Trophoblast cell (in vitro differentiated cells and primary cell): ENCODE measurements around the gene ZSWIM1.

Experiments used
- DNase-seq, 2 donors: peaks; one replicate each; pipeline ENCODE4 v3.0.0-alpha.2; 2016
- H2AFZ ChIP-seq: 2 replicates; pipeline ENCODE4 v1.6.1; 2013; ENCODE audit warnings: low read length, moderate library complexity, mild to moderate bottlenecking; ENCODE audit not compliant: insufficient read depth, poor library complexity
- H2AK5ac ChIP-seq: 2 replicates; pipeline ENCODE4 v1.6.1; 2013; ENCODE audit warnings: mild to moderate bottlenecking, low read length
- H2BK120ac ChIP-seq: 2 replicates; pipeline ENCODE4 v1.6.1; 2013; ENCODE audit warnings: low read length, mild to moderate bottlenecking, moderate library complexity; ENCODE audit not compliant: insufficient read depth, poor library complexity
- H2BK12ac ChIP-seq: 2 replicates; pipeline ENCODE4 v1.6.1; 2013; ENCODE audit warnings: mild to moderate bottlenecking, low read length, moderate library complexity
- H2BK5ac ChIP-seq: 2 replicates; pipeline ENCODE4 v1.6.1; 2013; ENCODE audit warnings: low read length, low read depth, moderate library complexity, mild to moderate bottlenecking; ENCODE audit not compliant: poor library complexity
- H3K14ac ChIP-seq: 2 replicates; pipeline ENCODE4 v1.6.1; 2013; ENCODE audit warnings: mild to moderate bottlenecking, low read length
- H3K18ac ChIP-seq: 2 replicates; pipeline ENCODE4 v1.6.1; 2013; ENCODE audit warnings: mild to moderate bottlenecking, low read length
- H3K23ac ChIP-seq: 2 replicates; pipeline ENCODE4 v1.6.1; 2013; ENCODE audit warnings: low read length
- H3K27ac ChIP-seq: 2 replicates; pipeline ENCODE4 v1.5.1; 2013; ENCODE audit warnings: low read depth, mild to moderate bottlenecking, inconsistent platforms, low read length, moderate library complexity
- H3K27me3 ChIP-seq: 2 replicates; pipeline ENCODE4 v1.6.1; 2013; ENCODE audit warnings: inconsistent platforms, mild to moderate bottlenecking, low read length, moderate library complexity; ENCODE audit not compliant: insufficient read depth
- H3K36me3 ChIP-seq, 2 experiments: 1 replicate in 1 of 2; 2 replicates in 1 of 2; pipeline ENCODE4 v1.6.1; 2013; ENCODE audit warnings: low read length in 2 of 2, mild to moderate bottlenecking in 2 of 2, moderate library complexity in 1 of 2; ENCODE audit not compliant: insufficient read depth in 2 of 2, control insufficient read depth in 1 of 2
- H3K4ac ChIP-seq: 2 replicates; pipeline ENCODE4 v1.6.1; 2013; ENCODE audit warnings: low read depth, mild to moderate bottlenecking, low read length, moderate library complexity
- H3K4me1 ChIP-seq, 2 experiments: 1 replicate in 1 of 2; 2 replicates in 1 of 2; pipeline ENCODE4 v1.6.1; 2013; ENCODE audit warnings: low read length in 2 of 2, mild to moderate bottlenecking in 2 of 2, moderate library complexity in 1 of 2; ENCODE audit not compliant: insufficient read depth in 2 of 2, control insufficient read depth in 1 of 2
- H3K4me2 ChIP-seq: 2 replicates; pipeline ENCODE4 v1.6.1; 2013; ENCODE audit warnings: inconsistent platforms, mild to moderate bottlenecking, low read length, moderate library complexity
- H3K4me3 ChIP-seq: 2 replicates; pipeline ENCODE4 v1.5.1; 2013; ENCODE audit warnings: mild to moderate bottlenecking, low read depth, low read length, inconsistent platforms
- H3K79me1 ChIP-seq: one replicate; pipeline ENCODE4 v1.6.1; 2013; ENCODE audit warnings: low read length
- H3K79me2 ChIP-seq: 2 replicates; pipeline ENCODE4 v1.6.1; 2013; ENCODE audit warnings: low read length, mild to moderate bottlenecking; ENCODE audit not compliant: control insufficient read depth, insufficient read depth, poor library complexity
- H3K9ac ChIP-seq: 2 replicates; pipeline ENCODE4 v1.6.1; 2013; ENCODE audit warnings: mild to moderate bottlenecking, low read length
- H3K9me3 ChIP-seq: 2 replicates; pipeline ENCODE4 v1.6.1; 2013; ENCODE audit warnings: low read depth, mild to moderate bottlenecking, control low read depth, inconsistent platforms, low read length; ENCODE audit not compliant: insufficient read depth
- H4K12ac ChIP-seq: 2 replicates; pipeline ENCODE4 v1.6.1; 2013; ENCODE audit warnings: low read depth, mild to moderate bottlenecking, low read length, moderate library complexity
- H4K8ac ChIP-seq: 2 replicates; pipeline ENCODE4 v1.6.1; 2013; ENCODE audit warnings: low read depth, mild to moderate bottlenecking, low read length, moderate library complexity
- H4K91ac ChIP-seq: one replicate; pipeline ENCODE4 v1.6.1; 2013; ENCODE audit warnings: low read depth, mild to moderate bottlenecking, low read length, moderate library complexity
- WGBS: extraction: QIAGEN DNeasy Blood & Tissue Kit; methylation state at CpG from one replicate; pipeline ENCODE4 v1.1.7; 2013; ENCODE audit warnings: missing lambda C conversion rate; ENCODE audit not compliant: insufficient read length, insufficient coverage; ENCODE audit errors: extremely low coverage; 5-methylcytosine and 5-hydroxymethylcytosine counted together

ZSWIM1 gene

GRCh38 chr20:45892828-45893500, 11.9 kb downstream of the ZSWIM1 start:
- Histone ChIP-seq H3K79me2 (peaks cover 4% of the 10 kb centered on the region), H3K4me3 (no peak overlapping the region), H3K18ac (no peak overlapping the region), H3K4ac (no peak overlapping the region), H4K12ac (no peak overlapping the region), H3K27me3 (no peaks in the 10 kb centered on the region), H4K91ac (no peak overlapping the region), H3K79me1 (peaks cover 9% of the 10 kb centered on the region), H2AK5ac (no peak overlapping the region), H2BK120ac (no peak overlapping the region), H2BK5ac (no peak overlapping the region), H3K14ac (no peak overlapping the region), H3K4me2 (no peak overlapping the region), H3K23ac (no peak overlapping the region), H2AFZ (no peak overlapping the region), H3K27ac (no peak overlapping the region), H3K36me3 (peaks cover 17 to 31% of the 10 kb centered on the region in 2 experiments), H3K9me3 (no peaks in the 10 kb centered on the region), H2BK12ac (no peak overlapping the region), H4K8ac (no peak overlapping the region), H3K4me1 (peaks cover 9 to 15% of the 10 kb centered on the region in 2 experiments), H3K9ac (no peak overlapping the region)
- DNase-seq = no peak
- no CpG with 5 or more reads among the region's 4 CpGs for WGBS

GRCh38 chr20:45893831-45894230, 12.8 kb downstream of the ZSWIM1 start:
- H4K8ac ChIP-seq = no peak overlapping the region
- H3K18ac ChIP-seq = no peak overlapping the region
- H3K4me1 ChIP-seq = peaks cover 9 to 15% of the 10 kb centered on the region in 2 experiments
- H3K79me1 ChIP-seq = peaks cover 9% of the 10 kb centered on the region
- no peak overlapping the region for H3K23ac ChIP-seq
- H3K4ac ChIP-seq = no peak overlapping the region
- H2BK5ac ChIP-seq = no peak overlapping the region
- no peak overlapping the region for H3K14ac ChIP-seq
- H3K9ac ChIP-seq = no peak overlapping the region
- no peak overlapping the region for H3K27ac ChIP-seq
- H3K4me2 ChIP-seq = no peak overlapping the region
- H4K91ac ChIP-seq = no peak overlapping the region
- no peak overlapping the region for H2AFZ ChIP-seq
- H3K79me2 ChIP-seq = peaks cover 4% of the 10 kb centered on the region
- no peak overlapping the region for H3K4me3 ChIP-seq
- peaks cover 24 to 40% of the 10 kb centered on the region in 2 experiments for H3K36me3 ChIP-seq
- WGBS = no CpG with 5 or more reads among the region's 4 CpGs
- DNase-seq = no peak
- no peak overlapping the region for H4K12ac ChIP-seq
- no peaks in the 10 kb centered on the region for H3K27me3 ChIP-seq
- H2BK12ac ChIP-seq = no peak overlapping the region
- no peak overlapping the region for H2BK120ac ChIP-seq
- no peaks in the 10 kb centered on the region for H3K9me3 ChIP-seq
- no peak overlapping the region for H2AK5ac ChIP-seq

- H2BK120ac ChIP-seq = no peak overlapping the region
- H3K4ac ChIP-seq = no peak overlapping the region
Measured at GRCh38 chr20:45894797-45895196, 13.8 kb downstream of the ZSWIM1 start.

GRCh38 chr20:45896641-45897161, 15.7 kb downstream of the ZSWIM1 start:
- Histone ChIP-seq H4K8ac (no peak overlapping the region), H3K4me3 (no peak overlapping the region), H2AK5ac (no peak overlapping the region), H3K4me2 (no peak overlapping the region), H2BK12ac (no peak overlapping the region), H3K27ac (no peak overlapping the region), H3K4me1 (peaks cover 6 to 7% of the 10 kb centered on the region in 2 experiments), H2BK120ac (no peak overlapping the region), H2BK5ac (no peak overlapping the region), H4K12ac (no peak overlapping the region), H3K36me3 (peaks cover 34 to 48% of the 10 kb centered on the region in 2 experiments), H3K9ac (no peak overlapping the region), H3K79me2 (no peaks in the 10 kb centered on the region), H2AFZ (no peak overlapping the region), H3K18ac (no peak overlapping the region), H3K4ac (no peak overlapping the region), H4K91ac (no peak overlapping the region), H3K79me1 (no peaks in the 10 kb centered on the region), H3K23ac (no peak overlapping the region), H3K14ac (no peak overlapping the region), H3K9me3 (peaks cover 2% of the 10 kb centered on the region), H3K27me3 (no peaks in the 10 kb centered on the region)
- whole genome bisulfite sequencing = no CpG with 5 or more reads among the region's 14 CpGs
- no peak for DNase-seq

More at GRCh38 chr20:45894797-45895196, 13.8 kb downstream of the ZSWIM1 start:
- Histone ChIP-seq H3K23ac (no peak overlapping the region), H3K9ac (no peak overlapping the region), H3K9me3 (peaks cover 2% of the 10 kb centered on the region), H2AFZ (no peak overlapping the region), H3K36me3 (peaks cover 28 to 47% of the 10 kb centered on the region in 2 experiments), H3K14ac (no peak overlapping the region), H4K91ac (no peak overlapping the region), H2AK5ac (no peak overlapping the region), H3K4me1 (peaks cover 9 to 15% of the 10 kb centered on the region in 2 experiments), H3K27ac (no peak overlapping the region), H3K4me3 (no peak overlapping the region), H3K79me1 (peaks cover 9% of the 10 kb centered on the region), H3K4me2 (no peak overlapping the region), H2BK5ac (no peak overlapping the region), H3K18ac (no peak overlapping the region), H3K79me2 (peaks cover 4% of the 10 kb centered on the region), H4K12ac (no peak overlapping the region), H3K27me3 (no peaks in the 10 kb centered on the region), H2BK12ac (no peak overlapping the region), H4K8ac (no peak overlapping the region)
- no peak for DNase-seq
- WGBS = no CpG with 5 or more reads among the region's 12 CpGs
